Endothelial cell of umbilical vein (primary cell): ENCODE measurements around the gene TBC1D30.

Experiments
- CTCF ChIP-seq, 2 donors: IDR thresholded peaks; 1 replicate in 1 of 2; 2 replicates in 1 of 2; pipeline ENCODE4 v1.5.1; 2011; ENCODE audit warnings: low read length in 2 of 2, mild to moderate bottlenecking in 2 of 2, moderate library complexity in 2 of 2, control low read depth in 1 of 2, inconsistent platforms in 1 of 2, low read depth in 1 of 2; ENCODE audit not compliant: insufficient read depth in 1 of 2; ENCODE audit errors: extremely low read depth in 1 of 2
- GATA2 ChIP-seq: IDR thresholded peaks from 2 replicates; pipeline ENCODE4 v1.7.0; 2011; ENCODE audit warnings: low read depth, mild to moderate bottlenecking, moderate library complexity, mixed read lengths, low read length; ENCODE audit not compliant: insufficient read length, insufficient read depth
- MAX ChIP-seq: IDR thresholded peaks from 2 replicates; pipeline ENCODE4 v1.6.1; 2011; ENCODE audit not compliant: insufficient read depth, insufficient read length
- POLR2A ChIP-seq: IDR thresholded peaks from 2 replicates; pipeline ENCODE4 v1.6.1; 2012; ENCODE audit warnings: low read depth, mild to moderate bottlenecking, control low read depth, low read length

GRCh38 chr12:64779354-64779974, 45.0 kb upstream of the TBC1D30 start:
- no peak for TF ChIP-seq CTCF (IDR thresholded peaks at IDR 0.05; ENCODE audit: extremely low read depth in 1 of 2, insufficient read depth in 1 of 2, low read depth in 1 of 2, low read length in 2 of 2)
- TF ChIP-seq MAX: no peak
- no peak for TF ChIP-seq POLR2A
- TF ChIP-seq GATA2: no peak
